ENCODE data around the gene MAPK14. TPM values are rescaled to one million over a fixed set of nuclear protein-coding genes. Genes with fewer than 3 reads are reported as not detected.

The MAPK14 gene
- total and polyA plus RNA-seq, 9 of the 15 experiments (the other 6 are each of a cell fraction or from before 2014, with no cell fraction given): 8.8 to 62.7 (median 35.5) TPM

- no peak for TF ChIP-seq DLX4 (CRISPR knock-in tag; IDR thresholded peaks at IDR 0.05)
- TF ChIP-seq TRIM28 (IDR thresholded peaks at IDR 0.05): no peak
- TF ChIP-seq GMEB1 (CRISPR knock-in tag; IDR thresholded peaks at IDR 0.05): no peak
- TF ChIP-seq RFX1 (IDR thresholded peaks at IDR 0.05): no peak
- TF ChIP-seq EHMT2 (IDR thresholded peaks at IDR 0.05): peak; percentile 91
- TF ChIP-seq SETDB1 (IDR thresholded peaks at IDR 0.05; ENCODE audit: low read length): no peak
- TF ChIP-seq MXD1 (CRISPR knock-in tag; IDR thresholded peaks at IDR 0.05; ENCODE audit: borderline replicate concordance, poor library complexity, severe bottlenecking): no peak
- TF ChIP-seq, protein P1, sequence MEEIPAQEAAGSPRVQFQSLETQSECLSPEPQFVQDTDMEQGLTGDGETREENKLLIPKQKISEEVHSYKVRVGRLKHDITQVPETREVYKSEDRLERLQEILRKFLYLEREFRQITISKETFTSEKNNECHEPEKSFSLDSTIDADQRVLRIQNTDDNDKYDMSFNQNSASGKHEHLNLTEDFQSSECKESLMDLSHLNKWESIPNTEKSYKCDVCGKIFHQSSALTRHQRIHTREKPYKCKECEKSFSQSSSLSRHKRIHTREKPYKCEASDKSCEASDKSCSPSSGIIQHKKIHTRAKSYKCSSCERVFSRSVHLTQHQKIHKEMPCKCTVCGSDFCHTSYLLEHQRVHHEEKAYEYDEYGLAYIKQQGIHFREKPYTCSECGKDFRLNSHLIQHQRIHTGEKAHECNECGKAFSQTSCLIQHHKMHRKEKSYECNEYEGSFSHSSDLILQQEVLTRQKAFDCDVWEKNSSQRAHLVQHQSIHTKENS (CRISPR knock-in tag; IDR thresholded peaks at IDR 0.05): no peak
- TF ChIP-seq LEF1 (IDR thresholded peaks at IDR 0.05): peak; percentile 76
- no peak for TF ChIP-seq CREB3L1 (IDR thresholded peaks at IDR 0.05; ENCODE audit: borderline replicate concordance, low read depth)
- no peak for TF ChIP-seq SAP30 (IDR thresholded peaks at IDR 0.05; ENCODE audit: borderline replicate concordance, insufficient read depth, low read depth, low read length, poor library complexity, severe bottlenecking)
- TF ChIP-seq, protein P2, sequence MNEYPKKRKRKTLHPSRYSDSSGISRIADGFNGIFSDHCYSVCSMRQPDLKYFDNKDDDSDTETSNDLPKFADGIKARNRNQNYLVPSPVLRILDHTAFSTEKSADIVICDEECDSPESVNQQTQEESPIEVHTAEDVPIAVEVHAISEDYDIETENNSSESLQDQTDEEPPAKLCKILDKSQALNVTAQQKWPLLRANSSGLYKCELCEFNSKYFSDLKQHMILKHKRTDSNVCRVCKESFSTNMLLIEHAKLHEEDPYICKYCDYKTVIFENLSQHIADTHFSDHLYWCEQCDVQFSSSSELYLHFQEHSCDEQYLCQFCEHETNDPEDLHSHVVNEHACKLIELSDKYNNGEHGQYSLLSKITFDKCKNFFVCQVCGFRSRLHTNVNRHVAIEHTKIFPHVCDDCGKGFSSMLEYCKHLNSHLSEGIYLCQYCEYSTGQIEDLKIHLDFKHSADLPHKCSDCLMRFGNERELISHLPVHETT (CRISPR knock-in tag; conservative IDR thresholded peaks at IDR 0.05 in 1 of 2, IDR thresholded peaks at IDR 0.05 in 1 of 2): no peak
- no peak for TF ChIP-seq HCFC1 (IDR thresholded peaks at IDR 0.05; ENCODE audit: low read depth, low read length)
- TF ChIP-seq, protein P3, sequence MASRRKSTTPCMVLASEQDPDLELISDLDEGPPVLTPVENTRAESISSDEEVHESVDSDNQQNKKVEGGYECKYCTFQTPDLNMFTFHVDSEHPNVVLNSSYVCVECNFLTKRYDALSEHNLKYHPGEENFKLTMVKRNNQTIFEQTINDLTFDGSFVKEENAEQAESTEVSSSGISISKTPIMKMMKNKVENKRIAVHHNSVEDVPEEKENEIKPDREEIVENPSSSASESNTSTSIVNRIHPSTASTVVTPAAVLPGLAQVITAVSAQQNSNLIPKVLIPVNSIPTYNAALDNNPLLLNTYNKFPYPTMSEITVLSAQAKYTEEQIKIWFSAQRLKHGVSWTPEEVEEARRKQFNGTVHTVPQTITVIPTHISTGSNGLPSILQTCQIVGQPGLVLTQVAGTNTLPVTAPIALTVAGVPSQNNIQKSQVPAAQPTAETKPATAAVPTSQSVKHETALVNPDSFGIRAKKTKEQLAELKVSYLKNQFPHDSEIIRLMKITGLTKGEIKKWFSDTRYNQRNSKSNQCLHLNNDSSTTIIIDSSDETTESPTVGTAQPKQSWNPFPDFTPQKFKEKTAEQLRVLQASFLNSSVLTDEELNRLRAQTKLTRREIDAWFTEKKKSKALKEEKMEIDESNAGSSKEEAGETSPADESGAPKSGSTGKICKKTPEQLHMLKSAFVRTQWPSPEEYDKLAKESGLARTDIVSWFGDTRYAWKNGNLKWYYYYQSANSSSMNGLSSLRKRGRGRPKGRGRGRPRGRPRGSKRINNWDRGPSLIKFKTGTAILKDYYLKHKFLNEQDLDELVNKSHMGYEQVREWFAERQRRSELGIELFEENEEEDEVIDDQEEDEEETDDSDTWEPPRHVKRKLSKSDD (conservative IDR thresholded peaks at IDR 0.05; ENCODE audit: low read length): no peak
- no peak for TF ChIP-seq ZFPM2 (CRISPR knock-in tag; IDR thresholded peaks at IDR 0.05)
- no peak for TF ChIP-seq KDM5B (IDR thresholded peaks at IDR 0.05; ENCODE audit: insufficient replicate concordance, low read depth, low read length)
- TF ChIP-seq POLR3A (IDR thresholded peaks at IDR 0.05; ENCODE audit: borderline replicate concordance, extremely low read depth, insufficient read depth, insufficient read length): no peak
Observed at GRCh38 chr6:36025260-36025931, 2.2 kb upstream of the MAPK14 start (continued).
